Stimulated activated CD4-positive, alpha-beta T cell treated with anti-CD3 and anti-CD28 coated beads, Interleukin-1b, Interleukin-23, amount 100 ng/mL, for 1 hour (primary cell): Measurements from ENCODE around the gene CCDC188.

Experiments used
- DNase-seq, 2 donors: peaks; one replicate each; pipeline ENCODE4 v3.0.0-alpha.2; 2020; ENCODE audit warnings: low read depth in 2 of 2

The CCDC188 gene

GRCh38 chr22:20106205-20106848, 44.5 kb downstream of the CCDC188 start:
- no peak for DNase-seq

- DNase-seq, result no peak
Measured at GRCh38 chr22:20105456-20106204, 45.2 kb downstream of the CCDC188 start.

GRCh38 chr22:20102203-20102780, 48.6 kb downstream of the CCDC188 start:
- DNase-seq, result no peak

DNA sequence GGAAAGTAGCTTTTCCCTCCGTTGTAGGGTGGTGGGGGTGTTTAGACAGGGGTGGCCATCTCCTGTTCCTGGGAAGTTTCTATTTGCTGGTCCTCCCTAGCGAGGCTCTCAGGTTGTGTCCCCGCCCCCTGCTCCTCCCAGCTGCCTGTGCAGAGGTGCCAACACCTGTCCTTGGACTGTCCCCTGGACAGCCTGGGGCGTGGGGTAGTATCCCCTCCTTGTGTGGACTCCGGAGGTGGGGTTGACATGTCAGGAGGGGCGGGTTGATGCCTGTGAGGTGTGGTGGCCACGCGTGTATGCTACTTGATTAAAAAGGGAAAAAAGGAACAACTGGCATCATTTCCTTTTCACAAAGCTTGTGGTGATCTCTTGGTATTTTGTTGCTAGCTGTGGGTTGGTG, 49.2 kb downstream of the CCDC188 start:
- DNase-seq, result no peak

DNA sequence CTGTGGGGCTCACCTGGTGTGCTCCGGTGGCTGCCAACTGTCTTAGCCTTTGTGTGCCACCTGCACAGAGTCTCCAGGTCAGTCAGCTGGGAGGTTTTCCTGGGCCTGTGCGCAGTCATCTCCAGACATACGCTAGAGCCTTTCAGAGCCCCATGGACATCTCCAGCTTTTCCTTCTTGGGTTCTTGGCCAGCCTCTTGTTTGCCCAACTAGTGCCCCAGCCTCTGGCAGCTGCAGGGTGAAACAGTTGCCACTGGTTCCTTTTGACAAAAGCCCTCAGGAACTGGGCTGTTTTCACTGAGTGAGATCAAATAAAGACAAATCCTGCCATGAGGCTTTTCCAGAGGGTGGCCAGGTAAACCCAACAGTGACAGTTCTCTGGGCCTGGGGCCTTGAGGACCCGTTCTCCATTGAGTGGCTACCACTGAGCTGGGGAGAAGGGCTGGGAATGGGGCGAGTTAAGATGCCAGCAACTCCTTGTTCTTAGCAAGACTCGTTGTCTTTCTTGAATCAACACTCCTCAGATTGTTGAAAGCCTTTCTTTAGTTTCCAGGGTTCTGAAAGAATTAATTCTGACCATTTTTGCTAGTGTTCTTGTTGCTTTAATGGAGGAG, 51.6 kb downstream of the CCDC188 start:
- DNase-seq, result no peak
